A549 treated with Hydrocortisone at 1 μM for 4 hours (cell line): Measurements from ENCODE around the gene RAG1. TPM values are rescaled to one million over a fixed set of nuclear protein-coding genes. Genes with fewer than 3 reads are reported as not detected.

Experiments
- total RNA-seq: library from RNA; stranded (reverse); fragments of 200-300 nt; extraction: Qiagen RNA extraction; gene quantifications from 5 replicates; pipeline ENCODE4 v1.2.3, GENCODE V29; 2022

The RAG1 gene
- total RNA-seq = 0.14 to 0.63 TPM (median 0.25 TPM) in 5 replicates

GRCh38 chr11:36567694-36568093, at the start of gene RAG1:
RAG1 (plus strand) TSS chr11:36568007; CDS start chr11:36573305, 5,298 bp downstream.

DNA sequence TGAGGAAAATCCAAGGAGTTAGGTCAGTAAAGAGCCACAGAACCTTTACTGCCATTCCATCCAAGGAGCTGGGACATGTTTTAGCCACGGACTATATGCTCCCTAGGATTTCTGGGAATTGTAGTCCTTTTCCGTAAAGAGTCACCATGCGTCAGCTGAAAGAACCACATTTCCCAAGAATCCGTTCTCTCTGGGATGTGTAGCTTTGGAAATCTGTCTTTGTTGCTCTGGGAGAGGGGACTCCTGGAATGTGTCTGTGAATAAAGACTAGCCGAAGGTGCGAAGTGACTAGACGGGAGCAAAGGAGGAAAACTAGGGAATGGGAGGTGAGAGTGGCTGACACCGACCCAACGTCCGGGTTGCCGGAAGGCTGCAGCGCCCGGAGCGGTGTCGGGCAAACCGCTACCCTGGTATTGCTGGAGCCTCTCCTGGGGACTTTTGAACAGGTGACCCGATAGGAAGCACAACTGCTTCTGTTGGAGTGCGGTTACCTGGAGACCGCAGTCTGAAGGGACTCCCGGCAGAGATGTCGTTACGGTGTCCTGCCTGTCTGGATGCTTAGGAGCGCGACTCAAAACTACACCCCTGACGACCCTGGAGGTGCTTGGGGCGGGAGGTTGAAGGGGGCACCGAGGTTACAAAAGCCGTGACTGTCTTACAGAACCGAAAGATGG, 26.6 kb downstream of the RAG1 start, which contains the start of gene IFTAP:
TSS of gene IFTAP (plus strand) at position 187 of the 674 bp plus-strand sequence. CDS start 15,602 bp downstream, outside the sequence.

GRCh38 chr11:36598051-36598450, 30.2 kb downstream of the RAG1 start, which contains the start of gene RAG2:
RAG2 (minus strand) TSS chr11:36598236; CDS start chr11:36594168, 4,068 bp downstream.

Other genes starting within 250 kb of the RAG1 start
- gene TRAF6, start 57.7 kb upstream of the RAG1 start, total RNA-seq = 6.3 to 9.6 TPM (median 8.0 TPM) in 5 replicates
- 14.9 to 19.4 TPM (median 17.7 TPM) in 5 replicates for gene IFTAP, start 26.5 kb downstream of the RAG1 start, total RNA-seq
- not detected in 5 replicates for gene RAG2, start 30.2 kb downstream of the RAG1 start, total RNA-seq